Spinal cord (tissue), 10 donors: ENCODE data around the gene CCDC197. TPM values are rescaled to one million over a fixed set of nuclear protein-coding genes. Genes with fewer than 3 reads are reported as not detected.
A peak's percentile ranks its signal among the peaks of the same experiment; 100 is the strongest.

Experiments used
- DNase-seq, 6 donors: peaks; one replicate each; pipeline versions ENCODE4 v3.0.0 to v3.0.0-alpha.2; 2013 to 2015; ENCODE audit warnings: low spot score in 6 of 6, low read depth in 4 of 6
- H3K27ac ChIP-seq: one replicate; pipeline ENCODE4 v1.5.1; 2013; ENCODE audit warnings: low read depth, low read length, control low read depth
- H3K27me3 ChIP-seq: one replicate; pipeline ENCODE4 v1.6.1; 2013; ENCODE audit warnings: low read length; ENCODE audit not compliant: control insufficient read depth, insufficient read depth
- H3K36me3 ChIP-seq: one replicate; pipeline ENCODE4 v1.6.1; 2013; ENCODE audit warnings: low read length; ENCODE audit not compliant: control insufficient read depth, insufficient read depth
- H3K4me1 ChIP-seq: one replicate; pipeline ENCODE4 v1.6.1; 2013; ENCODE audit warnings: low read length; ENCODE audit not compliant: control insufficient read depth, insufficient read depth
- H3K4me3 ChIP-seq: one replicate; pipeline ENCODE4 v1.5.1; 2013; ENCODE audit warnings: low read depth, low read length, control low read depth
- H3K9me3 ChIP-seq: one replicate; pipeline ENCODE4 v1.6.1; 2013; ENCODE audit warnings: low read length; ENCODE audit not compliant: control insufficient read depth, insufficient read depth
- WGBS: methylation state at CpG from one replicate; pipeline ENCODE4 v1.1.5; 2013; ENCODE audit warnings: missing lambda C conversion rate; ENCODE audit not compliant: insufficient coverage; 5-methylcytosine and 5-hydroxymethylcytosine counted together
- polyA plus RNA-seq, 2 donors: library from polyadenylated mRNA; unstranded; fragments of 120-200 nt; gene quantifications; one replicate each; pipeline ENCODE4 v1.2.1, GENCODE V29; 2013; ENCODE audit not compliant: insufficient read length in 2 of 2
- total RNA-seq, 2 donors: library from RNA; depleted of rRNA in 1 of 2; stranded (reverse); fragments of 120-200 nt in 1 of 2; fragments of >200 nt in 1 of 2; gene quantifications; one replicate each; pipeline versions ENCODE4 v1.2.3 to v1.2.4, GENCODE V29; 2013 to 2014
- donor health status: healthy.

CCDC197 gene
- total and polyA plus RNA-seq, 4 donors: not detected

DNA sequence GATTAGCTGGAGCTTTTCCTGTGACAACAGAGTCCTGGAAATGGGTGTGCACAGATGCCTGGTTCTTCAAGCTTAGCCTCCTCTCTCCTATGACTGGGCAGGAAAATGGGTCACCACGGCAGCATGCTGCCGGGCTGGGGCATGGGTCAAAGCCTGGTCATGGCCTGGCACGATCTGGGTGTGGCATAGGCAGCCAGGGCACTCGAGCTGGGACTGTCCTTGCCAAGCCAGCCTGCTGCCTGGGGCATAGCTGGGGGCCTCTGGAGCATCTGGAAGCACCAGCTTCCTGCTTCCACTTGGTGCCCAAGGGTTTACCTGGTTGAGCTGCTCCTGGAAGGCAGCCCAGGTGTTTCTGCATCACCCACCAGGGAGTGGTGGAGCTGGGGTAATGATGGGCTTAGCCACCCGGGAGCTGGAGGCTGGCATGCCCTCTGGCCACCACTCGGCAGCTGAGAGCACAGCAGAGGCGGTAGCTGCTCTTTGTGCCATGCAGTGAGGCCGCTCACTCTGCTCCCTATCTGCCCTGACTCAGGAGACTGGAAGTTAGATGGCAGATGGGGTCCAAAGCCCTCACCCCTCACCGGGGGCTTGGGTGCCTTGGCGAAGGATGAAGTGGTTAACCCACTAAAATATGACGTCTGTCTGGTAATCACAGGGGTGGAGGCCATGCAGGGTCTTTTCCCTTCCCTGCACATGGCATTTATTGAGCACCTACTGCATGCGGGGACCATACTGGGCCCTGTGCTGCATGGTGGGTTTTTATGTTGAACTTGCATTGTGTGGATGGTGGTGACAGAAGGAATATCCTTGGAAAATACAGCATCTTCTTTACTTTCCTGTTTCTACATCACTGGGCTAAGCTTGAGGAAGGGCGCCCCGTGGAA, 30.7 kb downstream of the CCDC197 start:
- Histone ChIP-seq H3K4me1 (peaks cover 22% of the 10 kb centered on the region), H3K27ac (no peak overlapping the region), H3K4me3 (no peak overlapping the region), H3K36me3 (peaks cover 4% of the 10 kb centered on the region), H3K27me3 (no peaks in the 10 kb centered on the region), H3K9me3 (no peaks in the 10 kb centered on the region)
- WGBS: 86% methylated on average over 11 of the region's 14 CpGs
- DNase-seq: no peak

DNA sequence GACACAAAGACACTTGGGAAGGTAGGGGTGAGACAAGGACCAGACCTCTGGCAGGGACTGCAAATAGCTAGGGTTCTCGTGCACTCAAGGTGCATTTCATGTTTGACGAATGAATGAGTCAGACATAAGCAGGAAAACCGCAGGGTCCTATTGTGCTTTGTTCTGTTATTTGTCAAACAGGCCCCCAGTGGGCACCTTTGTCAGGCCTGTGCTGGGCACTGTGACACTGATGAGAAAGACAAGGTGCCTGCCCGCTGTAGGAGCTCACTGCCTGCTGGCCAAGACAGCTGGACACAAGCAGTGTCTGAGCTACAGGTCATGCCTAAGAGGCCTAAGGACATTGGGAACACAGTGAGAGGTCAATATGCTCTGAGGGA, 31.3 kb downstream of the CCDC197 start:
- no peak overlapping the region for H3K27ac ChIP-seq
- peaks cover 4% of the 10 kb centered on the region for H3K36me3 ChIP-seq
- H3K9me3 ChIP-seq: no peaks in the 10 kb centered on the region
- 68% methylated on average over 4 of the region's 4 CpGs for WGBS
- peaks cover 22% of the 10 kb centered on the region for H3K4me1 ChIP-seq
- no peaks in the 10 kb centered on the region for H3K27me3 ChIP-seq
- DNase-seq: no peak
- H3K4me3 ChIP-seq: no peak overlapping the region

DNA sequence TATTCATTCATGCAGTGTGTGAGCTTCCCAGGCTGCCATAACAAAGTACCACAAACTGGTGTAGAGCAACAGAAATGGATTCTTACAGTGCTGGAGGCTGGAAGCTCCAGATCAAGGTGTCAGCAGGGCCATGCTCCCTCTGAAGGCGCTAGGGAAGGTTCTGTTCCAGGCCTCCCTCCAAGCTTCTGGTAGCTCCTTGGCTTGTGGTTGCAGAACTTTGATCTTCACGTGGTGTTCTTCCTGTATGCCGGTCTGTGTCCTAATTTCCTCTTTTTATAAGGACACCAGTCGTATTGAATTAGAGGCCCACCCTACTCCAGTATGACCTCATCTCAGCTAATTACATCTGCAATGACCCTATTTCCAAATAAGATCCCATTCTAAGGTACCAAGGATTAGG, 32.2 kb downstream of the CCDC197 start:
- no peaks in the 10 kb centered on the region for H3K27me3 ChIP-seq
- H3K9me3 ChIP-seq: no peaks in the 10 kb centered on the region
- H3K36me3 ChIP-seq: peaks cover 4% of the 10 kb centered on the region
- no peak overlapping the region for H3K4me3 ChIP-seq
- 100% methylated on average over 1 of the region's 4 CpGs for WGBS
- DNase-seq: no peak
- no peak overlapping the region for H3K27ac ChIP-seq
- peaks cover 22% of the 10 kb centered on the region for H3K4me1 ChIP-seq

DNA sequence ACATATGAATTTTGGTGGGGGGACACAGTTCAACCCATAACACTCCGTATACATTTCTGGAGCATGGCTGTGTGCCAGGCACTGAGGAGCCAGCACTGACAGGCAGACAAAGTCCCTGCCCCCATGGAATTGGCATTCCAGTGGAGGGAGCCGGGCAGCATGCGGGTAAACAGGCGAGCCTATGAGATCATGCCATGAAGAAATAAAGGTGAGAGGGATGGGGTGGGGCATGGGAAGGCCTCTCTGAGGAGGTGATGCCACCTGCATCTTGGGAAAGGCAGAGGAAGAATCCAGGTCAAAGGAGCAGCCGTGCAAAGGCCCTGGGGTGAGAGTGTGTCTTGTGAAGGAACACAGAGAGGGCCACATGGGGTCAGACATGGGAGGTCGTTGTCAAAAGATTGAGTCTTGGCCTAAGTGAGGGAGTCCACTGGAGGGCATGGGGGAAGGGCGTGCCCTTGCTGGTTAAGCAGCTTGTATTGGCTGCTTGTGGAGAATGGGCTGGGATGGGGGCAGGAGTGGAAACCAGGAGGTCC, 32.6 kb downstream of the CCDC197 start:
- H3K27ac ChIP-seq: no peak overlapping the region
- H3K27me3 ChIP-seq: no peaks in the 10 kb centered on the region
- no peak for DNase-seq
- H3K4me1 ChIP-seq: peaks cover 22% of the 10 kb centered on the region
- 89% methylated on average over 7 of the region's 7 CpGs for WGBS
- H3K9me3 ChIP-seq: no peaks in the 10 kb centered on the region
- no peak overlapping the region for H3K4me3 ChIP-seq
- H3K36me3 ChIP-seq: peaks cover 4% of the 10 kb centered on the region

DNA sequence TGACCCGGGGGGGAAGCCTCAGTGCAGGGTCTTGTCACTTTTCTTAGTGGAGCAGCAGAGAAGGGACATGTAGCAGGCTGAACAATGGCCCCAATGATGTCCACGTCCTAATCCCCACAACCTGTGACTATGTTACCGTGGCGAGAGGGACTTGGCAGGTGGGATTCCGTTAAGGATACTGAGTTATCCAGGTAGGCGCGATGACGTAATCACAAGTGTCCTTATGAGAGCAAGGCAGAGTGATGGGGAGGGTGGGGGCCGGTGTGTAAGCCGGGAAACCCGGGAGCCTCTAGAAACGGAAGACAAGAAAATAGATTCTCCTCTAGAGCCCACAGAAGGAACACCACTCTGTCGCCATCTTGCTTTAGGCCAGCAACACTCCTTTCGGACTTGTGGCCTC, 33.5 kb downstream of the CCDC197 start:
- H3K4me3 ChIP-seq: no peak overlapping the region
- H3K36me3 ChIP-seq: peaks cover 4% of the 10 kb centered on the region
- no peak for DNase-seq
- H3K4me1 ChIP-seq: peaks cover 22% of the 10 kb centered on the region
- no peak overlapping the region for H3K27ac ChIP-seq
- no peaks in the 10 kb centered on the region for H3K27me3 ChIP-seq
- H3K9me3 ChIP-seq: no peaks in the 10 kb centered on the region
- WGBS: 97% methylated on average over 7 of the region's 14 CpGs

DNA sequence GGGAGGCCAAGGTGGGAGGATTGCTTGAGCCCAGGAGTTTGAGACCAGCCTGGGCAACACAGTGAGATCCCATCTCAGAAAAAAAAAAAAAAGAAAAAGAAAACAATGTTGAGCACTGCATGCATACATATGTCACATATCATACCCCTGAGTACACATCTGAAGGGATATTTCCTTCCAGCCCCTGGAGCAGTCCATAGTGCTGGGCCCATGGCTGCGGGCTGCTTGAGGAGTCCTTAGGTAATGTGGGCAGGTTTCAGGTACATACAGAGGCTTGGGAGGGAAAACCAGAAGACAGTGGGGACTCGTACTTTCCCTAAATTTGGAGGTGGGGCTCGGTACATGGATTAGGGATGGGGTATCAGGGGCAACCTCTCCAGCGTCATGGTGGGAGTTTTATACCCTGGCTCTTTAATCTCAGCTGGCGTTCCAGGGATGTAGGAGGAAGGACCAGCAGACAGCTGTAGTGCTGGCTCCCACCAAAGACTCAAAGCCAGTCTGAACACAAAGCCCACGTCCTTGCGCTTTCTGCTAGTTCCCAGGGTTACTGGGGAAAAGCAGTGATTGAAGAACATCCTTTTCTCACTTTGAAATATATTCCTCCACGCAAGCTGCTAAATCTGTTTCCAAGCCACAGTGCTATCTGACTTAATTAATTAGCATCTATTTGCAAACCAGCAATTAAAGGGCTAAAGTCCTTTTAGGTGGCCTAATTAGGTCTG, 34.2 kb downstream of the CCDC197 start:
- H3K9me3 ChIP-seq: no peaks in the 10 kb centered on the region
- peak in 2 of 6 donors; percentile 25 to 31 for DNase-seq
- H3K4me1 ChIP-seq: peaks cover 25% of the 10 kb centered on the region
- 67% methylated on average over 4 of the region's 8 CpGs for WGBS
- H3K36me3 ChIP-seq: peaks cover 4% of the 10 kb centered on the region
- H3K27ac ChIP-seq: no peak overlapping the region
- no peaks in the 10 kb centered on the region for H3K27me3 ChIP-seq
- H3K4me3 ChIP-seq: no peak overlapping the region

DNA sequence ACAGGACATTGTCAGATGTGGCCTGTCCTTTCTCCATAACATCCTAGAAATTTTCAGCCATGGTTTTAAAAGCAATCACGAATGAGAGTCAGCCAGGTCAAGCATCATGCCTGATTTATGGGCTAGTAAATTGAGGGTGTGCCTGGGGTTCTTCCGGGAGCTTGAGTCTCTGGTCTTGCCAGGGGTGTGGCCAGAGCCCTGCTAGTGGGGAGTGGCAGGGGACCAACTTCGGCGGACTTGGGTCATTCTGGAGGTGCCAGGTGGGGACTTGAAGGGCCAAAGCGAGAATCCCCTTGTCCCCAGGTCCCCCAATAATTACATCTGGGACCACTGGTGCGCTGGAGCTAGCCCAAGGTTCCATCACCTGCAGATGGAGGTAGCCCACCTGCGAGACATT, 34.8 kb downstream of the CCDC197 start:
- Histone ChIP-seq H3K27me3 (no peaks in the 10 kb centered on the region), H3K27ac (no peak overlapping the region), H3K9me3 (no peaks in the 10 kb centered on the region), H3K4me1 (peaks cover 26% of the 10 kb centered on the region), H3K36me3 (peaks cover 4% of the 10 kb centered on the region), H3K4me3 (no peak overlapping the region)
- WGBS: 56% methylated on average over 1 of the region's 7 CpGs
- no peak for DNase-seq

DNA sequence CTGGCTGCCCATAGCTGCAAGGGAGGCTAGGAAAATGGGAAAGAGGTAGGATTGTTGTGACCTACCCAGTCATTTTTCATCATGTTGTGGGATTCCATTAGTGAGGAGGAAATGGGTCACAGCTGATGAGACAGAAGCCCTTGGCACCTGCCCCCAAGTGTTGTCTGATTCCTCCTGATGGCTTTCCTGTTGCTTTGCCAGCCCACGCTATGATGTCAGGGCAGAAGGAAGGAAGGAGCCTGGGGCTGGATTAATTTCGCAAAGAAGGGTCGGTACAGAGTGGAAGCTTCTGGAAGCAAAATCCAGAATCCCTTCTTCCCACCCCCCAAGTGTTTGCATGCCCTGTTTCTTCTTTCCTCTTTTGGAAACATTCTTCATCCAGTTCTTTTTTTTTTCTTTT, 37.8 kb downstream of the CCDC197 start:
- WGBS: 100% methylated on average over 1 of the region's 3 CpGs
- no peaks in the 10 kb centered on the region for H3K9me3 ChIP-seq
- H3K36me3 ChIP-seq: peaks cover 23% of the 10 kb centered on the region
- peaks cover 16% of the 10 kb centered on the region for H3K4me1 ChIP-seq
- H3K4me3 ChIP-seq: no peak overlapping the region
- DNase-seq: no peak
- no peak overlapping the region for H3K27ac ChIP-seq
- no peaks in the 10 kb centered on the region for H3K27me3 ChIP-seq

DNA sequence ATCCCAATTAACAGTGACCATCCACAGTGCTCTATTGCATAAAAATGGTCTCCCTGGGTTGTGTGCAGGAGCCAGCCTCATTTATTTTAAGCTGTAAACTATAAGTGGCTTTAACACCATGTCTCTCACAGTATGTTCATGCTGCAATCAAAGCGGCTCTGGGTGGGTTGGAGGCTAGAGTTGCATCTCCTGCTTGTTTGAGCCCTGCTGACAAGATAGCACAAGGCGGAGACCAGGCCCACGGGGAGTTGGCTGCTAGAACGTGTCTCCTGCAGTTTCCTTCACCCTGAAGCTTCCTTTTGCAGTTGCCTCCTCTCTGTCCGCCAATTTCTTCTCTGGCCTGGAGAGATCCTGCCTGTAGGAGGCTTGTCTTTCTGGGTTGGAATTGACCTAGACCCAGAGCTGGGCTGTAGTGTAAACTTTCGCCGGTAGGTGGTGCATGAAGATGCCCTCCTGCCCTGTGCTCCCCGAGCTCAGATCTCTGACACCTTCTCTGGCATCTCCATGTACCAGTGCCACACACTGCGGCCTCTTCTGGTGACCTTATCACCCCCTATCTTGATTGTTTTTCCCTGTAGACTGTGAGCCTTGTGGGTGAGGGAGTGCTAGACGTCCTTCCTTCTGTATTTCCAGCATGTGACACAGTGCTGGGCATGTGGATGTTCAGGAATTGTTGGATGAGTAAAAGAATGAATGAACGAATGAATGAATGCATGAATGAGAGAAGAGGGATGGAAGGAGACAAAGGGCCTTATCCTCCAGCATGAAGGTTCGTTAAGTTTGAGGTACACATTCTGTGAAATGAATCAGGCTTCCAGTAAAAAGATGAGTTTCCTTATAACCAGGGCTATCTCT, 39.4 kb downstream of the CCDC197 start:
- peak in 3 of 6 donors; percentile 38 to 78 (median 74) for DNase-seq
- Histone ChIP-seq H3K27ac (no peak overlapping the region), H3K4me3 (no peak overlapping the region), H3K9me3 (no peaks in the 10 kb centered on the region), H3K4me1 (peaks cover 27% of the 10 kb centered on the region), H3K27me3 (no peaks in the 10 kb centered on the region), H3K36me3 (peaks cover 38% of the 10 kb centered on the region)
- 41% methylated on average over 6 of the region's 12 CpGs for WGBS
